ENCODE data around the gene IL20RA. TPM values are rescaled to one million over a fixed set of nuclear protein-coding genes. Genes with fewer than 3 reads are reported as not detected.
A peak's percentile ranks its signal among the peaks of the same experiment; 100 is the strongest.

IL20RA gene
- total RNA-seq, 4 donors from 2014 or later, result 1.1 to 4.6 (median 1.4) TPM

GRCh38 chr6:136995521-136995920 is 49.2 kb downstream of the IL20RA start:
- no peak for TF ChIP-seq CTCF (IDR thresholded peaks at IDR 0.05)
- ATAC-seq (ENCODE audit: low FRiP score), result no peak
- DNase-seq (ENCODE audit: low spot score), result no peak

- no peak for DNase-seq (ENCODE audit: low spot score)
- no peak for ATAC-seq (ENCODE audit: low FRiP score)
- TF ChIP-seq CTCF (IDR thresholded peaks at IDR 0.05), result no peak
Measured at GRCh38 chr6:136994782-136995181, 50.0 kb downstream of the IL20RA start.

DNA sequence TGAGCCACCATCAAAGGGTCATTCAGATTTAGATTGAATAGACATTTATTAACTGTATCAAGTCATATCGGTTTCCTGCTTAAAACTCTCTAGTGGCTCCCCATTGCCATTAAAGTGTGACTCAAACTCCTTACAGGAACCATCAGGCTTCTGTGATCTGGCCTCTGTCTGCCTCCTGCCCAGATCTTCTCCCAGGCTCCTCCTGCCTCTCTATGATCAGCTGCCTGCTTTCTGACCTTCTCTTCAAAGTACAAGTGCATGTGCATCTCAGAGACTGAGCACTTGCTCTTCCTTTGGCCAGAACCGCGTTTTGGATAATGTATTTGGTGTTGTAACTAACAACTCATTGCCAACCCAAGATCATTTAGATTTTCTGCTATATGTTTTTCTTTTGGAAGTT is 52.7 kb downstream of the IL20RA start:
- TF ChIP-seq CTCF (IDR thresholded peaks at IDR 0.05), result no peak
- no peak for ATAC-seq (ENCODE audit: low FRiP score)
- DNase-seq (ENCODE audit: low spot score), result no peak

- DNase-seq (ENCODE audit: low spot score) (no peak), ATAC-seq (ENCODE audit: low FRiP score) (no peak)
- TF ChIP-seq CTCF (IDR thresholded peaks at IDR 0.05), result no peak
Measured at GRCh38 chr6:136991646-136992045, 53.1 kb downstream of the IL20RA start.

GRCh38 chr6:136990754-136991153 is 54.0 kb downstream of the IL20RA start:
- DNase-seq (ENCODE audit: low spot score) (no peak), ATAC-seq (ENCODE audit: low FRiP score) (no peak)
- TF ChIP-seq CTCF (IDR thresholded peaks at IDR 0.05), result no peak

- TF ChIP-seq CTCF (IDR thresholded peaks at IDR 0.05), result no peak
- ATAC-seq (ENCODE audit: low FRiP score) (no peak), DNase-seq (ENCODE audit: low spot score) (no peak)
Measured at GRCh38 chr6:136990242-136990578, 54.6 kb downstream of the IL20RA start.

GRCh38 chr6:136989571-136990241 is 55.1 kb downstream of the IL20RA start:
- DNase-seq (ENCODE audit: low spot score) (no peak), ATAC-seq (ENCODE audit: low FRiP score) (peak; percentile 39)
- no peak for TF ChIP-seq CTCF (IDR thresholded peaks at IDR 0.05)

Measured in omental fat pad (tissue), 4 donors.